Testis (tissue), 3 donors: ENCODE measurements around the gene EIF3F. TPM values are rescaled to one million over a fixed set of nuclear protein-coding genes. Genes with fewer than 3 reads are reported as not detected.

ENCODE experiments used
- DNase-seq: peaks from one replicate; pipeline ENCODE4 v3.0.0-alpha.2; 2019
- H3K27ac ChIP-seq, 2 donors: fragments of 200-600 bp; sonication (generic); one replicate each; pipeline ENCODE4 v1.5.1; 2019
- H3K27me3 ChIP-seq: fragments of 200-600 bp; sonication (generic); one replicate; pipeline ENCODE4 v1.5.1; 2019
- H3K36me3 ChIP-seq: fragments of 200-600 bp; sonication (generic); one replicate; pipeline ENCODE4 v1.5.1; 2017; ENCODE audit warnings: low read depth; ENCODE audit errors: missing control alignments
- H3K4me1 ChIP-seq: fragments of 200-600 bp; sonication (generic); one replicate; pipeline ENCODE4 v1.5.1; 2019
- H3K4me3 ChIP-seq, 2 donors: fragments of 200-600 bp; sonication (generic); one replicate each; pipeline ENCODE4 v1.5.1; 2017 to 2019
- H3K9me3 ChIP-seq: fragments of 200-600 bp; sonication (generic); one replicate; pipeline ENCODE4 v1.5.1; 2017
- CTCF ChIP-seq, 3 experiments: fragments of 450-650 bp in 2 of 3; fragments of 200-600 bp in 1 of 3; sonication (generic) in 1 of 3; IDR thresholded peaks; one replicate each; pipeline ENCODE4 v1.5.1; 2016 to 2019; ENCODE audit warnings: antibody characterized with exemption in 3 of 3, mild to moderate bottlenecking in 2 of 3, moderate library complexity in 1 of 3
- POLR2A ChIP-seq: fragments of 450-650 bp; IDR thresholded peaks from one replicate; pipeline ENCODE4 v1.6.1; 2017; ENCODE audit warnings: antibody characterized with exemption, mild to moderate bottlenecking, moderate library complexity
- WGBS, 2 donors: methylation state at CpG; one replicate each; pipeline ENCODE4 v1.1.5; 2018; 5-methylcytosine and 5-hydroxymethylcytosine counted together
- intact Hi-C: fragments of 100-400 bp; cut with DNase I; formaldehyde crosslinking; loops from one replicate; pipeline ENCODE4 v1.15.1; 2023; ENCODE audit warnings: low total_unique reads
- polyA plus RNA-seq: library from polyadenylated mRNA; stranded (reverse); fragments of 350-450 nt; fragmentation: Illumina TruSeq; extraction: RNeasy Lipid Tissue Mini Kit (QIAGEN cat#74804); gene quantifications from one replicate; pipeline ENCODE4 v1.2.3, GENCODE V29; 2014; ENCODE audit warnings: low read depth, low replicate concordance; ENCODE audit not compliant: insufficient read depth
- total RNA-seq, 2 donors: library from RNA; depleted of rRNA; stranded (reverse); fragments of >200 nt; gene quantifications; one replicate each; pipeline ENCODE4 v1.2.3, GENCODE V29; 2016

The EIF3F gene
- total and polyA plus RNA-seq, 3 donors from 2014 or later, result 268 to 387 (median 287) TPM

- Histone ChIP-seq H3K4me1 (peaks cover 26% of the 10 kb centered on the region), H3K9me3 (no peaks in the 10 kb centered on the region), H3K36me3 (no peaks in the 10 kb centered on the region), H3K27me3 (no peaks in the 10 kb centered on the region), H3K4me3 (no peak overlapping the region), H3K27ac (peak overlapping the region in 1 of 2 donors; percentile 55)
- DNase-seq, result no peak
- WGBS, 2 donors, result 38 to 45% methylated on average over 17 to 19 of the region's 20 CpGs
- intact Hi-C loops, result no loop called here
- TF ChIP-seq CTCF (IDR thresholded peaks at IDR 0.05) (no peak), POLR2A (no peak)
Observed at GRCh38 chr11:8032576-8033304, 45.6 kb downstream of the EIF3F start.

- Histone ChIP-seq H3K4me1 (peaks cover 26% of the 10 kb centered on the region), H3K4me3 (no peak overlapping the region), H3K9me3 (no peaks in the 10 kb centered on the region), H3K27ac (peak overlapping the region; percentile 12 to 55), H3K36me3 (no peaks in the 10 kb centered on the region), H3K27me3 (no peaks in the 10 kb centered on the region)
- DNase-seq, result peak; percentile 89
- WGBS, 2 donors, result 38 to 41% methylated on average over 15 to 19 of the region's 19 CpGs
- TF ChIP-seq CTCF (IDR thresholded peaks at IDR 0.05) (peak; percentile 80 to 89 (median 84)), POLR2A (no peak)
- intact Hi-C loops, result no loop called here
Observed at GRCh38 chr11:8033305-8034105, 46.4 kb downstream of the EIF3F start.

- TF ChIP-seq CTCF (IDR thresholded peaks at IDR 0.05) (no peak), POLR2A (no peak)
- WGBS, 2 donors, result 94 to 96% methylated on average over 2 to 3 of the region's 3 CpGs
- intact Hi-C loops, result no loop called here
- H3K27ac ChIP-seq, result peak overlapping the region; percentile 12 to 55
- no peak for DNase-seq
- no peak overlapping the region for H3K4me3 ChIP-seq
- H3K4me1 ChIP-seq, result peaks cover 26% of the 10 kb centered on the region
- no peaks in the 10 kb centered on the region for H3K27me3 ChIP-seq
- H3K36me3 ChIP-seq, result no peaks in the 10 kb centered on the region
- H3K9me3 ChIP-seq, result no peaks in the 10 kb centered on the region
Observed at GRCh38 chr11:8034106-8034585, 47.0 kb downstream of the EIF3F start.

GRCh38 chr11:8034604-8035190 lies 47.6 kb downstream of the EIF3F start:
- Histone ChIP-seq H3K4me1 (peaks cover 26% of the 10 kb centered on the region), H3K4me3 (no peak overlapping the region), H3K9me3 (no peaks in the 10 kb centered on the region), H3K36me3 (no peaks in the 10 kb centered on the region), H3K27me3 (no peaks in the 10 kb centered on the region), H3K27ac (peak overlapping the region; percentile 12 to 55)
- WGBS, 2 donors, result 78 to 83% methylated on average over 5 of the region's 5 CpGs
- DNase-seq, result no peak
- TF ChIP-seq CTCF (IDR thresholded peaks at IDR 0.05), result no peak
- no peak for TF ChIP-seq POLR2A
- intact Hi-C loops, result no loop called here
